HEK293 (cell line): ENCODE results near the gene EPHA6.

Experiments used
- FEZF1 ChIP-seq: fragments of 450-650 bp; formaldehyde crosslinking; IDR thresholded peaks from 2 replicates; pipeline ENCODE4 v1.5.1; 2016; ENCODE audit warnings: missing biosample characterization, missing genetic modification characterization
- GLI4 ChIP-seq: fragments of 450-650 bp; formaldehyde crosslinking; IDR thresholded peaks from 2 replicates; pipeline ENCODE4 v1.5.1; 2016; ENCODE audit warnings: missing biosample characterization, missing genetic modification characterization
- KLF1 ChIP-seq: fragments of 450-650 bp; formaldehyde crosslinking; IDR thresholded peaks from 2 replicates; pipeline ENCODE4 v1.5.1; 2016; ENCODE audit warnings: missing biosample characterization, missing genetic modification characterization
- OVOL3 ChIP-seq: fragments of 450-650 bp; formaldehyde crosslinking; IDR thresholded peaks from 2 replicates; pipeline ENCODE4 v1.5.1; 2016; ENCODE audit warnings: missing biosample characterization, missing genetic modification characterization
- SCRT1 ChIP-seq: fragments of 450-650 bp; formaldehyde crosslinking; IDR thresholded peaks from 2 replicates; pipeline ENCODE4 v1.5.1; 2016; ENCODE audit warnings: missing biosample characterization, missing genetic modification characterization, borderline replicate concordance
- SCRT2 ChIP-seq: fragments of 450-650 bp; formaldehyde crosslinking; IDR thresholded peaks from 2 replicates; pipeline ENCODE4 v1.5.1; 2016; ENCODE audit warnings: missing biosample characterization, missing genetic modification characterization
- SETDB1 ChIP-seq: IDR thresholded peaks from one replicate; pipeline ENCODE4 v1.6.1; 2017; ENCODE audit warnings: mild to moderate bottlenecking, low read length, moderate library complexity, mixed read lengths; ENCODE audit not compliant: insufficient read length
- YY1 ChIP-seq: fragments of 450-650 bp; formaldehyde crosslinking; IDR thresholded peaks from 2 replicates; pipeline ENCODE4 v1.5.1; 2018; ENCODE audit warnings: missing biosample characterization, missing genetic modification characterization
- ZBTB8A ChIP-seq: fragments of 450-650 bp; formaldehyde crosslinking; IDR thresholded peaks from 2 replicates; pipeline ENCODE4 v1.5.1; 2016; ENCODE audit warnings: missing biosample characterization, missing genetic modification characterization
- ZNF274 ChIP-seq, 2 experiments: fragments of 200-500 bp in 1 of 2; fragments of 450-650 bp in 1 of 2; sonication (Bioruptor generic) in 1 of 2; formaldehyde crosslinking in 1 of 2; IDR thresholded peaks; 2 replicates each; pipeline versions ENCODE4 v1.5.1 to v1.6.1; 2014 to 2016; ENCODE audit warnings: borderline replicate concordance in 1 of 2, inconsistent platforms in 1 of 2, low read length in 1 of 2, missing biosample characterization in 1 of 2, missing genetic modification characterization in 1 of 2
- ZNF366 ChIP-seq: fragments of 450-650 bp; formaldehyde crosslinking; conservative IDR thresholded peaks from 2 replicates; pipeline ENCODE4 v1.5.1; 2016; ENCODE audit warnings: missing biosample characterization, missing genetic modification characterization
- TF ChIP-seq, protein P1 (sequence below): fragments of 450-650 bp; formaldehyde crosslinking; IDR thresholded peaks from 2 replicates; pipeline ENCODE4 v1.5.1; 2016; ENCODE audit warnings: missing biosample characterization, missing genetic modification characterization
- TF ChIP-seq, protein P2 (sequence below): fragments of 450-650 bp; formaldehyde crosslinking; IDR thresholded peaks from 2 replicates; pipeline ENCODE4 v1.5.1; 2016; ENCODE audit warnings: missing biosample characterization, missing genetic modification characterization

DNA sequence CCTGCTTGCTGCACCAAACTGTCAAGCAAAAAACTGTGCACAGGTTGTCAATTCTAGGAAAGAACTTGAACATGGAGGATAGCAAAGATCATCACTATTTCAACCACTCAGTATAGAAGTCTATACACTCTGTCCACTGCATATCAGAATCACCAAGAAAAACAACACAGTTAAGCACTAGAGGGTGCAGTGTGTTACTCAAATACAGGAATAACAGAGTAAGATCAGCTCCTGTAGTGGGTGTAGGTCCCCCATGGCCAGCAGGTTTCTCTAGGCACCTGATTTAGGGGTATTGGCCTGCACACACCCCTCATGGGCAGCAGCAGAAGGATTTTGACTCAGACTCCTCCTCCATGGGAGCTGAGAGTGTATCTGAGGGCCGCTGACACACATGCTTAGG is 464.1 kb downstream of the EPHA6 start:
- TF ChIP-seq, protein P1, sequence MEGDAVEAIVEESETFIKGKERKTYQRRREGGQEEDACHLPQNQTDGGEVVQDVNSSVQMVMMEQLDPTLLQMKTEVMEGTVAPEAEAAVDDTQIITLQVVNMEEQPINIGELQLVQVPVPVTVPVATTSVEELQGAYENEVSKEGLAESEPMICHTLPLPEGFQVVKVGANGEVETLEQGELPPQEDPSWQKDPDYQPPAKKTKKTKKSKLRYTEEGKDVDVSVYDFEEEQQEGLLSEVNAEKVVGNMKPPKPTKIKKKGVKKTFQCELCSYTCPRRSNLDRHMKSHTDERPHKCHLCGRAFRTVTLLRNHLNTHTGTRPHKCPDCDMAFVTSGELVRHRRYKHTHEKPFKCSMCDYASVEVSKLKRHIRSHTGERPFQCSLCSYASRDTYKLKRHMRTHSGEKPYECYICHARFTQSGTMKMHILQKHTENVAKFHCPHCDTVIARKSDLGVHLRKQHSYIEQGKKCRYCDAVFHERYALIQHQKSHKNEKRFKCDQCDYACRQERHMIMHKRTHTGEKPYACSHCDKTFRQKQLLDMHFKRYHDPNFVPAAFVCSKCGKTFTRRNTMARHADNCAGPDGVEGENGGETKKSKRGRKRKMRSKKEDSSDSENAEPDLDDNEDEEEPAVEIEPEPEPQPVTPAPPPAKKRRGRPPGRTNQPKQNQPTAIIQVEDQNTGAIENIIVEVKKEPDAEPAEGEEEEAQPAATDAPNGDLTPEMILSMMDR (tag by site-specific recombination), result no peak
- no peak for TF ChIP-seq YY1 (tag by site-specific recombination)
- no peak for TF ChIP-seq ZBTB8A (tag by site-specific recombination)
- no peak for TF ChIP-seq GLI4 (tag by site-specific recombination)
- TF ChIP-seq KLF1 (tag by site-specific recombination), result no peak
- TF ChIP-seq SCRT1 (tag by site-specific recombination), result no peak
- TF ChIP-seq SETDB1, result no peak
- TF ChIP-seq ZNF366 (tag by site-specific recombination), result no peak
- TF ChIP-seq OVOL3 (tag by site-specific recombination), result no peak
- no peak for TF ChIP-seq FEZF1 (tag by site-specific recombination)
- TF ChIP-seq ZNF274 (IDR thresholded peaks at IDR 0.05; ENCODE audit: low read length), result no peak
- TF ChIP-seq ZNF274 (tag by site-specific recombination; IDR thresholded peaks at IDR 0.05; ENCODE audit: borderline replicate concordance), result no peak
- TF ChIP-seq, protein P2, sequence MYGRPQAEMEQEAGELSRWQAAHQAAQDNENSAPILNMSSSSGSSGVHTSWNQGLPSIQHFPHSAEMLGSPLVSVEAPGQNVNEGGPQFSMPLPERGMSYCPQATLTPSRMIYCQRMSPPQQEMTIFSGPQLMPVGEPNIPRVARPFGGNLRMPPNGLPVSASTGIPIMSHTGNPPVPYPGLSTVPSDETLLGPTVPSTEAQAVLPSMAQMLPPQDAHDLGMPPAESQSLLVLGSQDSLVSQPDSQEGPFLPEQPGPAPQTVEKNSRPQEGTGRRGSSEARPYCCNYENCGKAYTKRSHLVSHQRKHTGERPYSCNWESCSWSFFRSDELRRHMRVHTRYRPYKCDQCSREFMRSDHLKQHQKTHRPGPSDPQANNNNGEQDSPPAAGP (tag by site-specific recombination), result no peak
- no peak for TF ChIP-seq SCRT2 (tag by site-specific recombination)
